Fibroblast of lung (primary cell): ENCODE measurements around the gene GNB5. TPM values are rescaled to one million over a fixed set of nuclear protein-coding genes. Genes with fewer than 3 reads are reported as not detected.
A peak's percentile ranks its signal among the peaks of the same experiment; 100 is the strongest.

Source experiments
- DNase-seq, 2 donors: peaks; one replicate each; pipeline versions ENCODE4 v3.0.0 to v3.0.0-alpha.2; 2010; ENCODE audit warnings: low read depth in 2 of 2
- H2AFZ ChIP-seq: 2 replicates; pipeline ENCODE4 v1.5.1; 2012; ENCODE audit warnings: low read length, control low read depth, inconsistent platforms
- H3K27ac ChIP-seq: 2 replicates; pipeline ENCODE4 v1.5.1; 2011; ENCODE audit warnings: low read length, control low read depth; ENCODE audit not compliant: insufficient read depth
- H3K27me3 ChIP-seq: 2 replicates; pipeline ENCODE4 v1.5.1; 2011; ENCODE audit warnings: mild to moderate bottlenecking, low read length; ENCODE audit not compliant: control insufficient read depth, insufficient read depth
- H3K36me3 ChIP-seq: 2 replicates; pipeline ENCODE4 v1.5.1; 2011; ENCODE audit warnings: low read length; ENCODE audit not compliant: control insufficient read depth, insufficient read depth
- H3K4me1 ChIP-seq: 2 replicates; pipeline ENCODE4 v1.5.1; 2011; ENCODE audit warnings: low read length; ENCODE audit not compliant: control insufficient read depth, insufficient read depth; ENCODE audit errors: extremely low read depth
- H3K4me2 ChIP-seq: 2 replicates; pipeline ENCODE4 v1.5.1; 2011; ENCODE audit warnings: low read length, control low read depth; ENCODE audit not compliant: insufficient read depth; ENCODE audit errors: extremely low read depth
- H3K4me3 ChIP-seq, 4 experiments: fragments of 200-600 bp in 1 of 4; sonication (generic) in 1 of 4; replicated peaks in 1 of 4; 2 replicates each; pipeline ENCODE4 v1.5.1; 2011 to 2016; ENCODE audit warnings: low read length in 4 of 4, low read depth in 3 of 4, mild to moderate bottlenecking in 3 of 4, control low read depth in 2 of 4, inconsistent platforms in 1 of 4, mixed read lengths in 1 of 4; ENCODE audit not compliant: insufficient read depth in 1 of 4; ENCODE audit errors: control extremely low read depth in 1 of 4
- H3K79me2 ChIP-seq: 2 replicates; pipeline ENCODE4 v1.5.1; 2012; ENCODE audit warnings: mild to moderate bottlenecking, low read length, inconsistent platforms; ENCODE audit not compliant: control insufficient read depth, insufficient read depth
- H3K9ac ChIP-seq: 2 replicates; pipeline ENCODE4 v1.5.1; 2011; ENCODE audit warnings: mild to moderate bottlenecking, low read length, control low read depth; ENCODE audit not compliant: insufficient read depth
- H3K9me3 ChIP-seq: 2 replicates; pipeline ENCODE4 v1.5.1; 2012; ENCODE audit warnings: low read depth, low read length; ENCODE audit not compliant: control insufficient read depth, insufficient read depth
- H4K20me1 ChIP-seq: 2 replicates; pipeline ENCODE4 v1.5.1; 2011; ENCODE audit warnings: low read length; ENCODE audit not compliant: control insufficient read depth, insufficient read depth; ENCODE audit errors: extremely low read depth
- EZH2 ChIP-seq: IDR thresholded peaks from 2 replicates; pipeline ENCODE4 v1.5.1; 2012; ENCODE audit warnings: low read length, control low read depth, mild to moderate bottlenecking; ENCODE audit errors: missing control alignments
- polyA plus RNA-seq, 2 donors: library from polyadenylated mRNA; depleted of rRNA in 1 of 2; stranded (reverse) in 1 of 2; unstranded in 1 of 2; fragments of >200 nt; gene quantifications; 2 replicates each; pipeline ENCODE4 v1.2.1, GENCODE V29; 2011 to 2012; ENCODE audit warnings: missing spikeins in 1 of 2
- total RNA-seq: library from RNA; depleted of rRNA; stranded (reverse); fragments of >200 nt; gene quantifications from 2 replicates; pipeline ENCODE4 v1.2.1, GENCODE V29; 2014
- TF ChIP-seq, protein P1 (sequence below), 2 donors: IDR thresholded peaks in 1 of 2; conservative IDR thresholded peaks in 1 of 2; 1 replicate in 1 of 2; 2 replicates in 1 of 2; pipeline ENCODE4 v1.5.1; 2011 to 2012; ENCODE audit warnings: low read length in 2 of 2, control low read depth in 1 of 2, inconsistent platforms in 1 of 2, low read depth in 1 of 2, mild to moderate bottlenecking in 1 of 2

GNB5 gene
- total and polyA plus RNA-seq, 2 donors (not counting 1 experiment from before 2014, with no cell fraction given): 44.0 to 52.2 TPM

GRCh38 chr15:52144656-52145178, 46.5 kb downstream of the GNB5 start:
- no peaks in the 10 kb centered on the region for H3K9me3 ChIP-seq
- peak in 1 of 2 donors; percentile 80 for DNase-seq
- no peak for TF ChIP-seq EZH2
- TF ChIP-seq, protein P1, sequence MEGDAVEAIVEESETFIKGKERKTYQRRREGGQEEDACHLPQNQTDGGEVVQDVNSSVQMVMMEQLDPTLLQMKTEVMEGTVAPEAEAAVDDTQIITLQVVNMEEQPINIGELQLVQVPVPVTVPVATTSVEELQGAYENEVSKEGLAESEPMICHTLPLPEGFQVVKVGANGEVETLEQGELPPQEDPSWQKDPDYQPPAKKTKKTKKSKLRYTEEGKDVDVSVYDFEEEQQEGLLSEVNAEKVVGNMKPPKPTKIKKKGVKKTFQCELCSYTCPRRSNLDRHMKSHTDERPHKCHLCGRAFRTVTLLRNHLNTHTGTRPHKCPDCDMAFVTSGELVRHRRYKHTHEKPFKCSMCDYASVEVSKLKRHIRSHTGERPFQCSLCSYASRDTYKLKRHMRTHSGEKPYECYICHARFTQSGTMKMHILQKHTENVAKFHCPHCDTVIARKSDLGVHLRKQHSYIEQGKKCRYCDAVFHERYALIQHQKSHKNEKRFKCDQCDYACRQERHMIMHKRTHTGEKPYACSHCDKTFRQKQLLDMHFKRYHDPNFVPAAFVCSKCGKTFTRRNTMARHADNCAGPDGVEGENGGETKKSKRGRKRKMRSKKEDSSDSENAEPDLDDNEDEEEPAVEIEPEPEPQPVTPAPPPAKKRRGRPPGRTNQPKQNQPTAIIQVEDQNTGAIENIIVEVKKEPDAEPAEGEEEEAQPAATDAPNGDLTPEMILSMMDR (conservative IDR thresholded peaks at IDR 0.05 in 1 of 2, IDR thresholded peaks at IDR 0.05 in 1 of 2; ENCODE audit: low read depth in 1 of 2, low read length in 2 of 2): no peak
- no peak overlapping the region for H2AFZ ChIP-seq
- H4K20me1 ChIP-seq: no peaks in the 10 kb centered on the region
- H3K27me3 ChIP-seq: no peaks in the 10 kb centered on the region
- no peak overlapping the region for H3K4me2 ChIP-seq
- H3K4me1 ChIP-seq: peaks cover 8% of the 10 kb centered on the region
- no peak overlapping the region for H3K9ac ChIP-seq
- H3K36me3 ChIP-seq: no peaks in the 10 kb centered on the region
- H3K4me3 ChIP-seq: no peak overlapping the region
- peak overlapping the region; percentile 3 for H3K27ac ChIP-seq
- H3K79me2 ChIP-seq: no peaks in the 10 kb centered on the region

- Histone ChIP-seq H2AFZ (no peak overlapping the region), H3K36me3 (no peaks in the 10 kb centered on the region), H3K27ac (no peak overlapping the region), H3K4me1 (peaks cover 11% of the 10 kb centered on the region), H3K27me3 (no peaks in the 10 kb centered on the region), H3K4me3 (no peak overlapping the region), H3K4me2 (no peak overlapping the region), H3K9ac (no peak overlapping the region), H3K9me3 (no peaks in the 10 kb centered on the region), H3K79me2 (no peaks in the 10 kb centered on the region), H4K20me1 (no peaks in the 10 kb centered on the region)
- peak; percentile 41 to 93 for DNase-seq
- TF ChIP-seq EZH2: no peak
- TF ChIP-seq, protein P1 (conservative IDR thresholded peaks at IDR 0.05 in 1 of 2, IDR thresholded peaks at IDR 0.05 in 1 of 2; ENCODE audit: low read depth in 1 of 2, low read length in 2 of 2): no peak
These were observed 47.3 kb downstream of the GNB5 start for GRCh38 chr15:52143873-52144272.

DNA sequence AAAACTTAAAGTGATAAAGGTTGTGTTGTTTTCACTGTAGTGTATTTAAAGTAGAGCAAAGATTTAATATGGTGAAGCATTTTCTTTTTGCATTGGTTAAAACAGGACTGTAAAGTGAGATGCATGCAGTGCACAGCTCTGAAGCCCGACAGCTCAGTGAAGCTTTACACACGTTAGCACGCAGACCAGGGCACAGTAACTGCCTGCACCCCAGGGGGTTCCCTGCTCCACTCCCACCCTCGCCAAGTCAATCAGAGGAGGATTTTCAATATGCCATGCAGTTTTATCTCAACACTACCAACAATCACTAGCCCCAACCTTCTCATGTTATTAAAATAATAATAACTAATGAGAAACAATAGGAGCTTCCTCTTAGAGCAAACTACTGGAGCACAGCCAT, 50.5 kb downstream of the GNB5 start:
- Histone ChIP-seq H3K36me3 (no peaks in the 10 kb centered on the region), H3K4me2 (no peak overlapping the region), H3K27ac (no peak overlapping the region), H3K9me3 (no peaks in the 10 kb centered on the region), H2AFZ (no peak overlapping the region), H3K4me3 (no peak overlapping the region), H4K20me1 (no peaks in the 10 kb centered on the region), H3K27me3 (no peaks in the 10 kb centered on the region), H3K4me1 (peaks cover 14% of the 10 kb centered on the region), H3K9ac (no peak overlapping the region), H3K79me2 (no peaks in the 10 kb centered on the region)
- TF ChIP-seq, protein P1 (conservative IDR thresholded peaks at IDR 0.05 in 1 of 2, IDR thresholded peaks at IDR 0.05 in 1 of 2; ENCODE audit: low read depth in 1 of 2, low read length in 2 of 2): no peak
- no peak for TF ChIP-seq EZH2
- DNase-seq: no peak
